T-helper 2 cell treated with Interferon-gamma antibody and Interleukin-4, amounts not matched to agents 5 μg/mL and 100 μg/mL, for 36 hours (primary cell): ENCODE results near the gene SEMA4D.
"Not testable (repeated sequence)": the region's sequence is repeated elsewhere in the genome, so short reads cannot be mapped to it uniquely, and the experiment has no call there.

Experiments
- DNase-seq: peaks from one replicate; pipeline ENCODE4 v3.0.0; 2021; ENCODE audit warnings: low spot score
- H3K27ac Mint-ChIP-seq: one replicate; pipeline ENCODE4 v1.8.0; 2021; ENCODE audit warnings: mild to moderate bottlenecking, mixed read lengths
- H3K27me3 Mint-ChIP-seq: one replicate; pipeline ENCODE4 v1.8.0; 2021; ENCODE audit warnings: low read depth, mixed read lengths
- H3K36me3 Mint-ChIP-seq: one replicate; pipeline ENCODE4 v1.8.0; 2021; ENCODE audit warnings: low read depth, mixed read lengths
- H3K4me1 Mint-ChIP-seq: one replicate; pipeline ENCODE4 v1.8.0; 2021; ENCODE audit warnings: low read depth, mixed read lengths
- H3K4me3 Mint-ChIP-seq: one replicate; pipeline ENCODE4 v1.8.0; 2022; ENCODE audit warnings: mild to moderate bottlenecking, moderate library complexity, mixed read lengths
- H3K9me3 Mint-ChIP-seq: one replicate; pipeline ENCODE4 v1.8.0; 2021; ENCODE audit warnings: mixed read lengths

Gene SEMA4D

GRCh38 chr9:89379508-89380115 lies 118.3 kb downstream of the SEMA4D start:
- no peaks in the 10 kb centered on the region for H3K27me3 Mint-ChIP-seq
- peaks cover 67% of the 10 kb centered on the region for H3K4me1 Mint-ChIP-seq
- DNase-seq, result no peak
- peaks cover 85% of the 10 kb centered on the region for H3K36me3 Mint-ChIP-seq
- H3K4me3 Mint-ChIP-seq, result no peak overlapping the region
- H3K9me3 Mint-ChIP-seq, result no peaks in the 10 kb centered on the region
- H3K27ac Mint-ChIP-seq, result peak overlapping the region; percentile 61

DNA sequence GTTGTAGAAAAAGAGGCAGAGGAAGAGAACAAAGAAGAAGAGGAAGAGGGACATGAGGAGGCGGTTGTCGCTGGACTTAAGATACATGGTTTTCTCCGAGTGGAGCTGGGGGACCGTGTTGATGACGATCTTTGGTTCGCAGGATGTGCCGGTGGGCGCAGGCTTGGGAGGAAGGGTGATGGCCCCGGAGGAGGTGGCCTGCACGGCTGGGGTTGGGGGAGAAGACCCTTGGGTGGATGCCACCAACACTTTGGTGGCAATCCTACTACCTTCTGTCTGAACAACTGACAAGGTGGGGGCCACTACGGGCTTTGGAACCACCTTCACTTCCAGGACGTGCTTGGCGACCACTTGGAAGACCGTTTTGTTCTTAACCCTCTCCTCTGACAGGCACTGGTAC lies 118.9 kb downstream of the SEMA4D start:
- H3K4me3 Mint-ChIP-seq, result no peak overlapping the region
- H3K27ac Mint-ChIP-seq, result peak overlapping the region; percentile 65
- H3K36me3 Mint-ChIP-seq, result peaks cover 79% of the 10 kb centered on the region
- H3K27me3 Mint-ChIP-seq, result no peaks in the 10 kb centered on the region
- no peaks in the 10 kb centered on the region for H3K9me3 Mint-ChIP-seq
- peaks cover 72% of the 10 kb centered on the region for H3K4me1 Mint-ChIP-seq
- no peak for DNase-seq

- no peak overlapping the region for H3K4me3 Mint-ChIP-seq
- no peaks in the 10 kb centered on the region for H3K27me3 Mint-ChIP-seq
- H3K27ac Mint-ChIP-seq, result peak overlapping the region; percentile 67
- no peaks in the 10 kb centered on the region for H3K9me3 Mint-ChIP-seq
- H3K4me1 Mint-ChIP-seq, result peaks cover 76% of the 10 kb centered on the region
- H3K36me3 Mint-ChIP-seq, result peaks cover 76% of the 10 kb centered on the region
- no peak for DNase-seq
Observed at GRCh38 chr9:89378541-89378940, 119.4 kb downstream of the SEMA4D start.

DNA sequence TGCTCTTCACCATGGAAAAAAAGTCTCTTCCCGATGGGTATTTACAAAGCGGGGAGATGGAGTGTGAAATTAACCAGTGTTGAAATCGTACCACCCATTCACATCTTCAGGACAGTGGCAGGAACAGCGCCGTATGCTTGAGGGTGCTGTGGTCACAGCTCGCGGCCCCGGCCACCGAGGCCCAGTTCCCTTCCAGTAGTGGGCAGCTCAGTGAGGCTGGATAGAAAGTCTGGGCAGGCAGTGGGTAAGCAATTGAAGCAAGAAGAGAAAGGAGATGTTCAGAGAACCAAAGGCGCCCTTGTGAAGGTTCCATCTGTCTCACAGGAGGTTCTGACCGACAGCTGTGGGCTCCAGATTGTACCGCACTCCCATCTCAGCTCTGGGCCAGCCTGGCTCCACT lies 120.5 kb downstream of the SEMA4D start:
- no peak for DNase-seq
- Mint-ChIP-seq H3K27me3 (no peaks in the 10 kb centered on the region), H3K4me3 (no peak overlapping the region), H3K36me3 (peaks cover 73% of the 10 kb centered on the region), H3K9me3 (no peaks in the 10 kb centered on the region), H3K27ac (peak overlapping the region; percentile 15), H3K4me1 (peaks cover 78% of the 10 kb centered on the region)

GRCh38 chr9:89376741-89377351 lies 121.1 kb downstream of the SEMA4D start:
- Mint-ChIP-seq H3K4me1 (peaks cover 77% of the 10 kb centered on the region), H3K9me3 (no peaks in the 10 kb centered on the region), H3K36me3 (peaks cover 70% of the 10 kb centered on the region), H3K4me3 (no peak overlapping the region), H3K27me3 (no peaks in the 10 kb centered on the region), H3K27ac (peak overlapping the region; percentile 66)
- no peak for DNase-seq

GRCh38 chr9:89376286-89376685 lies 121.6 kb downstream of the SEMA4D start:
- Mint-ChIP-seq H3K4me3 (no peak overlapping the region), H3K4me1 (peaks cover 73% of the 10 kb centered on the region), H3K36me3 (peaks cover 65% of the 10 kb centered on the region), H3K9me3 (no peaks in the 10 kb centered on the region), H3K27ac (peak overlapping the region; percentile 92), H3K27me3 (no peaks in the 10 kb centered on the region)
- DNase-seq, result no peak

DNA sequence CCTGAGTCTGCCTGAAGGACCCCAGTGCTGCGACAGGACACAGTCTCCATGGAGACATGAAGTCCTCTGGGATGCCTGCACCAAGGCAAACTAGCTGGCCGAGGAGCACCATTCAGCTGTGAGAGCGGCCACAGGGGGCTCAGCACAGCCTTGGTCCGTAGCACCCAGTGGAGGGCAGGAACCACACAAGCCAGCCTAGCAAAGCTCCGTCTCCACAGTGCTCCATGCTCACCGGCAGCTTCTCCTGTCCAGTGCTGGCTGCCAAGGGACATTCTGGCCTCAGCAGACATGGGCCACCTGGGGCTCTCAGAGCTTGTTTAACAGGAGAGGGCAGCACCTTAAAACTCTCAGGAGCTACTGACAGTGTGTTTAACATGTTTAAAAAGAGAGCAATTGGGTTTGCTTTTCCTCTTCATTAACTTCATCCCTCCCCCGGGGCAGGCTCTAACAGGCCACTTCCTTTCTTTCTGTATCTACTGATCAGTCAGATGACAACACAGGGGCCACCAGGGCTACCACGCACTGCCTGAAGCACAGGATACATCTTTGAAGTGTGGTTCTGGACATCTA lies 122.6 kb downstream of the SEMA4D start:
- no peaks in the 10 kb centered on the region for H3K27me3 Mint-ChIP-seq

DNA sequence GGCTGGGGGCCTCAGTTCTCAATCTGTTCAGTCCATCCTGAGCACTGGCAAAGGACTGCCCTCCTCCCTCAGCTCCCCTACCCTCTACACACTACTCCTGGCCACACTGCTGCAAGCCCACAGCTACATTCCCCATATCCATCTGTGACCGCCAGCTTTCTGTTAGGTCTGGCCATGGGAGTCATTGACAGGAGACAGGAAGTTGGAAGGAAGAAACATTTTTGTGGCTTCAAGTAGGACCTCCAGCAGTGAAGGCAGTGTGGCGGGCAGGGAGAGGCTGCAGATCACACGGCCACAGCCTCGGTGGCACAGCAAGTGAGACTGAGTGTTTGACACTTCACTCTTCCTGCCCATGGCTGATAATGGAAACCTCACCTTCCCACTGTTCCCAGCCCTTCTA lies 123.7 kb downstream of the SEMA4D start:
- Mint-ChIP-seq H3K4me1 (peaks cover 57% of the 10 kb centered on the region), H3K27ac (peak overlapping the region; percentile 68), H3K27me3 (no peaks in the 10 kb centered on the region), H3K36me3 (peaks cover 46% of the 10 kb centered on the region), H3K4me3 (no peak overlapping the region), H3K9me3 (no peaks in the 10 kb centered on the region)
- no peak for DNase-seq

More for the DNA sequence above, 122.6 kb downstream of the SEMA4D start:
- peak overlapping the region; percentile 64 for H3K4me3 Mint-ChIP-seq
- no peaks in the 10 kb centered on the region for H3K9me3 Mint-ChIP-seq
- DNase-seq, result peak; percentile 37
- H3K4me1 Mint-ChIP-seq, result peaks cover 64% of the 10 kb centered on the region
- peak overlapping the region; percentile 92 for H3K27ac Mint-ChIP-seq
- peaks cover 55% of the 10 kb centered on the region for H3K36me3 Mint-ChIP-seq

- Mint-ChIP-seq H3K27me3 (no peaks in the 10 kb centered on the region), H3K9me3 (no peaks in the 10 kb centered on the region), H3K36me3 (peaks cover 35% of the 10 kb centered on the region), H3K4me3 (no peak overlapping the region), H3K27ac (peak overlapping the region; percentile 84), H3K4me1 (peaks cover 54% of the 10 kb centered on the region)
- no peak for DNase-seq
Observed at GRCh38 chr9:89372979-89373378, 124.9 kb downstream of the SEMA4D start.

GRCh38 chr9:89372230-89372816 lies 125.6 kb downstream of the SEMA4D start:
- Mint-ChIP-seq H3K36me3 (peaks cover 29% of the 10 kb centered on the region), H3K27ac (peak overlapping the region; percentile 84), H3K27me3 (no peaks in the 10 kb centered on the region), H3K4me3 (no peak overlapping the region), H3K9me3 (no peaks in the 10 kb centered on the region), H3K4me1 (peaks cover 51% of the 10 kb centered on the region)
- DNase-seq, result no peak

- not testable (repeated sequence) for H3K9me3 Mint-ChIP-seq, H3K4me3 Mint-ChIP-seq, H3K27ac Mint-ChIP-seq, H3K27me3 Mint-ChIP-seq, DNase-seq
- Mint-ChIP-seq H3K4me1 (peaks cover 46% of the 10 kb centered on the region), H3K36me3 (peaks cover 24% of the 10 kb centered on the region)
Observed at GRCh38 chr9:89371791-89372190, 126.1 kb downstream of the SEMA4D start.

GRCh38 chr9:89370593-89370992 lies 127.3 kb downstream of the SEMA4D start:
- H3K27ac Mint-ChIP-seq, result no peak overlapping the region
- H3K27me3 Mint-ChIP-seq, result no peaks in the 10 kb centered on the region
- H3K4me3 Mint-ChIP-seq, result no peak overlapping the region
- DNase-seq, result no peak
- peaks cover 14% of the 10 kb centered on the region for H3K36me3 Mint-ChIP-seq
- no peaks in the 10 kb centered on the region for H3K9me3 Mint-ChIP-seq
- H3K4me1 Mint-ChIP-seq, result peaks cover 35% of the 10 kb centered on the region

DNA sequence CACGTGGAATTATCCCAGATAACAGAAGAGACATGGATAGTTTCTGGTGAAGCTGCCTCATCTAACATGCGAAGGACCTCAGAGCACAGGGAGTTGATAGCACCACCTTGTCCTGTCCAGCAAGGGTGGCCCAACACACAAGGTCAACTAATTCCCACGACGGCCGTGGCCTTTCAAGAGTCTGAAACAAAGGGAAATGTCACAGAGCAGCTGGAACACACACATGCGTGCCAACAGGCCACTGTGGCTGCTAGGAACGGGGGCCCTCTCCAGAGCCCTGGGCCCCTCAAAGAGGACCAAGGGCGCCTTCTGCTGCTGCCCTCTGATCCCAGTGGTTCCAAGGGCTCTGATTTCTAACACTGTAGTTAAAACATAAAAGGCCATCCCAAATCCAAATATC lies 128.9 kb downstream of the SEMA4D start:
- no peak for DNase-seq
- Mint-ChIP-seq H3K27ac (no peak overlapping the region), H3K4me1 (peaks cover 21% of the 10 kb centered on the region), H3K27me3 (no peaks in the 10 kb centered on the region), H3K9me3 (no peaks in the 10 kb centered on the region), H3K36me3 (peaks cover 12% of the 10 kb centered on the region), H3K4me3 (no peak overlapping the region)

- no peak for DNase-seq
- no peak overlapping the region for H3K27ac Mint-ChIP-seq
- H3K4me1 Mint-ChIP-seq, result peaks cover 17% of the 10 kb centered on the region
- H3K36me3 Mint-ChIP-seq, result peaks cover 12% of the 10 kb centered on the region
- H3K27me3 Mint-ChIP-seq, result no peaks in the 10 kb centered on the region
- no peaks in the 10 kb centered on the region for H3K9me3 Mint-ChIP-seq
- H3K4me3 Mint-ChIP-seq, result no peak overlapping the region
Observed at GRCh38 chr9:89368550-89368949, 129.4 kb downstream of the SEMA4D start.
